Measurements from ENCODE around the gene PRKCA. TPM values are rescaled to one million over a fixed set of nuclear protein-coding genes. Genes with fewer than 3 reads are reported as not detected.

The PRKCA gene
- polyA plus RNA-seq, 2 of the 4 experiments (the other 2 are of a cell fraction), result 28.8 to 65.0 TPM

- TF ChIP-seq CHD2 (IDR thresholded peaks at IDR 0.05; ENCODE audit: low read length, partially characterized antibody) (no peak), KDM1A (IDR thresholded peaks at IDR 0.05; ENCODE audit: low read depth) (no peak), CHD4 (IDR thresholded peaks at IDR 0.05; ENCODE audit: borderline replicate concordance) (no peak), CBX8 (IDR thresholded peaks at IDR 0.05) (no peak), POLR2AphosphoS2 (conservative IDR thresholded peaks at IDR 0.05; ENCODE audit: low read length) (no peak), ATOH8 (CRISPR knock-in tag; IDR thresholded peaks at IDR 0.05; ENCODE audit: low read depth) (no peak), MAZ (IDR thresholded peaks at IDR 0.05; ENCODE audit: borderline replicate concordance, low read depth, low read length) (no peak), REST (IDR thresholded peaks at IDR 0.05) (no peak), ZFP36 (IDR thresholded peaks at IDR 0.05; ENCODE audit: borderline replicate concordance, partially characterized antibody) (no peak), E2F6 (IDR thresholded peaks at IDR 0.05; ENCODE audit: borderline replicate concordance, low read depth) (no peak), JUN (IDR thresholded peaks at IDR 0.05) (peak in 1 of 2 experiments; percentile 77; a peak in 2 of 5 replicates), KDM5A (IDR thresholded peaks at IDR 0.05) (no peak), CEBPB (IDR thresholded peaks at IDR 0.05) (peak; percentile 13 to 50; a peak in 1 of 4 replicates), JUNB (IDR thresholded peaks at IDR 0.05) (peak; percentile 91), NPAS2 (CRISPR knock-in tag; IDR thresholded peaks at IDR 0.05; ENCODE audit: borderline replicate concordance) (no peak), SREBF2 (IDR thresholded peaks at IDR 0.05) (no peak), HES2 (IDR thresholded peaks at IDR 0.05) (no peak), TP53 (CRISPR knock-in tag; IDR thresholded peaks at IDR 0.05) (no peak), GATA3 (IDR thresholded peaks at IDR 0.05; ENCODE audit: borderline replicate concordance) (peak; percentile 97), FOXS1 (CRISPR knock-in tag; IDR thresholded peaks at IDR 0.05) (no peak), USF2 (IDR thresholded peaks at IDR 0.05) (no peak), HOXB13 (CRISPR knock-in tag; IDR thresholded peaks at IDR 0.05; ENCODE audit: low read depth) (no peak)
These were observed 29.4 kb upstream of the PRKCA start (continued) for GRCh38 chr17:66272811-66273585.

- peaks cover 63% of the 10 kb centered on the region for H3K4me1 ChIP-seq
- CTCF ChIA-PET, result interaction anchor here (0.7 to 5.2 kb wide), 8 partner anchors 13 to 236 kb away, joined by 3 to 31 read pairs (median 4); partner anchors contain the start of gene PRKCA
- POLR2A ChIA-PET, result interaction anchor here (1.1 kb wide), 1 partner anchor 28 kb away, joined by 3 read pairs; no protein-coding TSS in a partner anchor
- H3K27ac ChIP-seq, result peak overlapping the region; percentile 91 to 92
- H3K4me2 ChIP-seq, result peak overlapping the region; percentile 71
- no peak for FAIRE-seq
- DNase-seq (ENCODE audit: low read depth in 1 of 2, low spot score in 1 of 2), result no peak
- peaks cover 13% of the 10 kb centered on the region for H3K9me3 ChIP-seq
- ATAC-seq, result no peak
- H3K4me3 ChIP-seq, result no peak overlapping the region
- TF ChIP-seq ATOH8 (CRISPR knock-in tag; IDR thresholded peaks at IDR 0.05; ENCODE audit: low read depth) (no peak), CHD2 (IDR thresholded peaks at IDR 0.05; ENCODE audit: low read length, partially characterized antibody) (no peak), ELK1 (IDR thresholded peaks at IDR 0.05; ENCODE audit: low read depth, low read length) (no peak), POLR2AphosphoS2 (conservative IDR thresholded peaks at IDR 0.05; ENCODE audit: low read length) (no peak), ZFP36 (IDR thresholded peaks at IDR 0.05; ENCODE audit: borderline replicate concordance, partially characterized antibody) (no peak), EP300 (IDR thresholded peaks at IDR 0.05) (0 out of 5 replicates have a peak, but pooled peaks of 1 of the 2 experiments have one; percentile 0), JUN (IDR thresholded peaks at IDR 0.05) (0 out of 5 replicates have a peak, but pooled peaks of 1 of the 2 experiments have one; percentile 6)
These were observed 28.9 kb upstream of the PRKCA start for GRCh38 chr17:66273586-66273848.
